HTERT RPE-1 (cell line): ENCODE data around the gene CEP152.

ENCODE experiments used
- in situ Hi-C: fragments of 300-500 bp; cut with MboI; formaldehyde crosslinking; loops from 4 replicates; pipeline ENCODE4 v1.14.3; 2020; ENCODE audit warnings: low sequenced_read_pairs

The CEP152 gene

DNA sequence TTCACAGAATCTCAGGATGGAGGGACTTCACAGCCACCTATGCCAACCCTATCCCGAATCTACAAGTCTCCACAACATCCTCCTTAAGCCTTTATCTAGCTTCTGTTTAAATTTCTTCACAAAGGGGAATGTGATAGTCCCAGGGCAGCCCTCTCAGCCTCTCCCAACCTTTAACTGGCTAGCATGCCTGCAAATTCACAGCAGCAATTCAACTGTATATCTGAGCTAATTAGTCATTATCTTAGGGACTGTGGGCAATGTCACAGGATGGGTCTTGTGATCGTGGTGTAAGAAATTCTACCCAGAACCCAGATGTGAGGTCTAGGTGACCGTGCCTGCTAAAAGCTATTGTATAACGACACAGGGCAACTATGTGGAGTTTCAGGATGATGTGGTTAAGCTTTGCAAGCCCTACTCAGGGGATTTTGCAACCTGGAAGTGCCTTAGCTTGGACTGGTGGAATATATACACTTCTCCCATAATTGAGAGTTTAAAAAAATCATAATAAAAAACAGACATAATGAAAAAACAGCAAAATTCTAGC is 99.8 kb downstream of the CEP152 start:
- in situ Hi-C loops: no loop called here

DNA sequence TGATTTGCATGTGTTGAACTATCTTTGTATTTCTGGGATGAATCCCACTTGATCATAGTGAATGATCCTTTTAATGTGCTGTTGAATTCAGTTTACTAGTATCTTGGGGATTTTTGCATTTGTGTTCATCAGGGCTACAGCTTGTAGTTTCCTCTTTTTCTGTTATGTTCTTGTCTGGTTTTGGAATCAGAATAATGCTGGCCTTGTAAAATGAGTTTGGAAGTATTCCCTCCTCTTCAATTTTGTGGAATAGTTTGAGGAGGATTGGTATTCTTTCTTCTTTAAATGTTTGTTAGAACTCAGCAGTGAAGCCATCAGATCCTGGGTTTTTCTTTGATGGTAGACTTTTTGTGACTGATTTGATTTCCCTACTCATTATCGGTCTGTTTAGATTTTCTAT is 102.2 kb downstream of the CEP152 start:
- in situ Hi-C loops: no loop called here

DNA sequence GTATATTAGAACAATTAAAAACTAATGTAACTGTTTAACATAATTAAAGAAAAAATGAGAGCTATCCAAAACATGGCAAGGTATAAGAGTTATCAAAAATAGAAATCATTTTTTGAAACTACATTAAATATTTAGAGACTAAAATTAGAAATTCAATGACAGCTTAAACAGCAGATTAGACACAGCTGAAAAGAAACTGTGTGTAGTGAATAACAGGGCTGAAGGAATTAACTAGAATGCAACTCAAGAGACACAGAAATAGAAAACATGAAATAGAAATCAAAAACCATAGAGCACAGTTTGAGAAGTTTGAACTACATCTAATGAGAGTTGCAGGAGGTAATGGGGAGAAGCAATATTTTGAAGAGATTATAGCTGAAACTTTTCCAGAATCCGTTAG is 105.5 kb downstream of the CEP152 start:
- in situ Hi-C loops: no loop called here

DNA sequence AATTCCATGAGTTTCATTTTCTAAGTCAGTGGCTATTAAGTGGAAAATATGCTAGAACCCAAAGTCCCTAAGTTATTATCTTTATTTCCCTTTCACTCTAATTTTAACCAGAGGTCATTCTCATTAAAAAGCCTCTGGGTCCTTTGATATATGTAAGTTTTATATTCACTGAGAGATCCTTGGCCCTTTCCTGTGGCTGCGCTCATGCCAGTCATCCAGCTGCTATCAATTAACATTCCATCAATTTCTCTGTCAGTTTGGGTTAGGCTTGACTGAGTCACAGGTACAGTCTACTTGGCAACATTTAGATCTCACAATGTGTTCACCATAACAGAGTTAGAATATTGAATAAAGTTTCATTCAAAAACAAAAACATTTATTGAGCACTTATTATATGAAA is 107.3 kb downstream of the CEP152 start:
- in situ Hi-C loops: no loop called here

DNA sequence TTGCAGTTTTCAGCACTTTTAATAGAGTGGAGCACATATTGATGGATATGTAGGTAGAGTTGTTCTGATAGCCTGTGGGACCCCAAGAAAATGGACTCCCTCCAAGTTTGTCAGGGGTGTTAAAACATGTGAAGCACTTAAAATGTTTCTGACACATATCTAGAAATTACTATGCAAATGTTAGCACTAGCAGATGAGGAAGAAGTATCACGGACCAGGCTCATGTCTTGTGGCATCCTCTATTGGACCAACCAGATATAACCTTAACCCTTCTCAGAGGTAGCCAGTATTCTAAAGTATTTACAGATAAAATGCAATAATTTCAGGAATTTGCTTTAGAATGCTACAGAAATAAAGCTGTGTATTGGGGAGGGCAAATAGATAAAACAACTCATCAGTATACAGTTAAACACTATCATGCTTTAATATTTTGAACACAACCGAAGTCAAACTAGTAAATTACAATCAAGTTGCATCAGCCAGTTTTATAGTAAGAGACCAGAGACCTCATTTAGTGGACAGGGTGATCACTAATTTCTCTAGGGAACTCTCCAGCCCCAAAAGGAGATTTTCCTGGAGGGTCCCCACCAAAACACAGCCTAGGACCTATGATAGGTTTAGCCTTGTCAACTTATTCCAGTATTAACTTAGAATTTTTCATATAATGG is 108.2 kb downstream of the CEP152 start:
- in situ Hi-C loops: no loop called here

DNA sequence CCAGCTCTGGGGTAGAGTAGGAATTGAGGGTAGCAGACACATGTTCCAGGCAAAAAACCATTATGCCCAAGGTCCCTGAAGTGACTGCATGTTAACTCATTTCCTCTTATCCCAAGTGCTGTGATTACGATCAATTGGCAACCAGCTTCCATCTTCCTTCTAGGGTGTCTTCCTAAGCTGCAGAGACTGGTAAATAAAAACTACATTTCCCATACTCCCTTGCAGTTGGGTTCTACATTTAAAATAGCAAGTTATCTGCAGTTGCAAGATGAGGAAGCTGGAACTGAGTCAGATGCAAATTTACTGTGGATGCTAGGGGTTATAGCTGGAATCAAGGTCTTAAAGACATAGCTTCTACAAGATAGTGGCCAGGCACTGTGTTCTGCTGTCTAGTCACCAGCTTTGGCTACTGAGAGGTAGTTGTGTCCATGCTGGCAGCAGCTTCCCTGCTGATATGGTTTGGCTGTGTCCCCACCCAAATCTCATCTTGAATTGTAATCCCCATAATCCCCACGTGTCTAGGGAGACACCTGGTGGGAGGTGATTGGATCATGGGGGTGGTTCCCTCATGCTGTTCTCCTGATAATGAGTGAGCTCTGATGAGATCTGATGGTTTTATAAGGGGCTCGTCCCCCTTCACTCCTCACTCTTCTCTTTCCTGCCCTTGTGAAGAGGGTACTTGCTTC is 114.1 kb downstream of the CEP152 start:
- in situ Hi-C loops: no loop called here

DNA sequence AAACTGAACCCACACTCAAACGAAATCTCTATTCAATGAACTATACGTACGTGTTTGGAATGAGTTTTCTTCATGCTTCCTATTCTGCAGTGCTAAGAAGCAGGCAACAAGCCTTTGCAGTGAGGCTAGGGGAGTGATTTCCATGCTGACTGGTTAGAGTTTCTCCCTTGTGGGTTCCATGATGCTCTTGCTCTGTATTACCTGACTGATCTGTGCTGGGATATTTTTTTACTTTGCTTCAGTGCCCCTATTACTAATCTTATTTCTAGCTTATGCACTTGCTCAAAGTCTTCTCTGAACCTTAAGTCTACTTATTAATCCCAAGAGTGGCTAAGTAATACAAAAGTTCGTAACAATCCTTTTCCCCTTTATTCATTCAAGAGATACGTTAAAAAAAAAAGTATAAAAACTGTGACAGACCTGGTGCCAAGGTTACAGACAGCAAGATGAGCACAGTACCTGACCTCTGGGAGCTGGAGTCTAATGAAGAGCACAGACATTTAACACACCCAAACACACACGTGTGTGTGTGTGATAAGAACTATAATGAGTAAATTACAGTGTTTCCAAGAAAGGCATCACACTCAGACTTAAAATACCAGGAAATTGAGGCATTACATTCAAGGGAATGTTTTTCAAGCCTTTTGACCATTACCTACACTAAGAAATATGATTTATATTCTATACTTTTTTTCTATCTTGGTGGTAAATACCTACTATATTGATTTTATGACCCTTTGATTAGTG is 114.9 kb downstream of the CEP152 start:
- in situ Hi-C loops: no loop called here

DNA sequence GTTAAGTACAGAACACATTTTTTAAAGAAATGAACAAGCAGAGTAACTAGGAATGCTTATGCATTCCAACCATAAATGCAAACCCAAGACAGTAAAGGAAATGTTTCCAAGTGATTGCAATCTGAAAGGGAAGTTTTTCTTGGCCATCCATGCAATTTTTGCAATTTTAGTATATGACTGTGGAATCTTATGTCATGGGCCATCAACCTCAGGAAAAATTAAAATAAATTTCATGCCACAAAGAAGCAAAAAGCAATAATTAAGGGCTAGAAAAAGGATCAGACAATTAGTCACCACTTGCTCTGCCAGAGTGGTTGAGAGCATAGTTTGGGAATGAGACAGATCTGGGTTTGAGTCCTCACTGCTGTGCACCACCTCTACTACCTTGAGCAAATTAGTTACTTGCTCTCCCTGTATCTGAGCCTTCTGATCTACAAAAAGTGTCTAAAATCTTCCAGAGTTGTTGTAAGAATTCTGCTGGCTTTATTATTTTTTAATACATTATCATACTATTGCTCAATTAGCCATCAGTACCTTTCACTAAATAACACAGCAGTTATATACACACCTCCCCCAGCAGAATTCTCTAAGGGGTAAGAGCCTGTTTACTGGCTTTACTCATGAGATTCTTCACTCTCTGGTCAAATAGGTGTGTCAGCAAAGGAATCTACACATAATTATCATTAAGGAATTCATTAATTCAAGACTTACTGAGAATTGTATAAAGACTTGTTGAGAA is 115.6 kb downstream of the CEP152 start:
- in situ Hi-C loops: no loop called here

DNA sequence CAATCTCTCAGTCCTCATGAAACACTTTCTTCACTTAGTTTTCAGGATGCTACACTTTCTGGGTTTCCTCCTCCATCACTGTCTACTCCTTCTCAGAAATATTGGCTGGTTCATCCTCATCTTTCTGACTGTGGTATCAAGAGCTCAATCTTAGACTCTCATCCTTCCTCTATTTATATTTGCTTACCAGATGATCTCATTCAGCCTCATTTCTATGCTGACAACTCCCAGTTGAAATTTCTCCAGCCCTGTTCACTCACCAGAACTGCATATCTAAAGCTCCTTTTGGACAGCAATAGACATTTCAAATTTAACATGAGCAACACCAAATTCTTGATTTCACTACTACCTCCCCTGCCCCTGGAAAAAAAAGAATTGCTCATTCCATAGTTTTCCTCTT is 117.4 kb downstream of the CEP152 start:
- in situ Hi-C loops: no loop called here

DNA sequence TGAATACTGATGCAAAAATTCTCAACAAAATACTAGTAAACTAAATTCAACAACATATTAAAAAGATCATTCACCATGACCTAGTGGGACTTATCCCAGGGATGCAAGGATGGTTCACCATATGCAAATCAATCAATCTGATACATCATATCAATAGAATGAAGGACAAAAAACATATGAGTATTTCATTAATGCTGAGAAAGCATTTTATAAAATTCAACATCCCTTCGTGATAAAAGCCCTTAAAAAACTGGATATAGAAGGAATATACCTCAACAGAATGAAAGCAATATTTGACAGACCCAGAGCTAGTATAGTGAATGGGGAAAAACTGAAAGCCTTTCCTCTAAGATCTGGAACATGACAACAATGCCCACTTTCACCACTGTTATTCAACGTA is 122.4 kb downstream of the CEP152 start:
- in situ Hi-C loops: no loop called here
